Bronchus fibroblast of lung (primary cell): Measurements from ENCODE around the gene PSENEN. TPM values are rescaled to one million over a fixed set of nuclear protein-coding genes. Genes with fewer than 3 reads are reported as not detected.

Source experiments
- total RNA-seq: library from RNA; depleted of rRNA; stranded (reverse); fragments of >200 nt; gene quantifications from 2 replicates; pipeline ENCODE4 v1.2.3, GENCODE V29; 2015

Gene PSENEN
- 45.3 and 47.9 TPM in 2 replicates for total RNA-seq

GRCh38 chr19:35745328-35746086 is at the start of gene PSENEN, which contains the start of gene U2AF1L4:
PSENEN (plus strand) TSS chr19:35745651; CDS start chr19:35745931, 280 bp downstream.
U2AF1L4 (minus strand) TSS chr19:35745418; CDS start chr19:35745391, 27 bp downstream.

GRCh38 chr19:35704218-35704617 is 41.2 kb upstream of the PSENEN start, which contains the start of gene ZBTB32:
ZBTB32 (plus strand) TSS chr19:35704558; CDS start chr19:35714627, 10,069 bp downstream.

GRCh38 chr19:35717665-35718344 is 27.6 kb upstream of the PSENEN start, which contains the start of gene KMT2B:
KMT2B (plus strand) TSS chr19:35718003; CDS start chr19:35718019, 16 bp downstream.

GRCh38 chr19:35742121-35742724 is 3.2 kb upstream of the PSENEN start, which contains the start of gene IGFLR1:
IGFLR1 (minus strand) TSS chr19:35742452; CDS start chr19:35741180, 1,272 bp downstream.

GRCh38 chr19:35748106-35749020 is 2.9 kb downstream of the PSENEN start, which contains the start of gene LIN37:
LIN37 (plus strand) TSS chr19:35748576; CDS start chr19:35748725, 149 bp downstream.

GRCh38 chr19:35756377-35757230 is 11.2 kb downstream of the PSENEN start, which contains the start of gene HSPB6:
HSPB6 (minus strand) TSS chr19:35757029; CDS start chr19:35757008, 21 bp downstream.

GRCh38 chr19:35757749-35758608 is 12.5 kb downstream of the PSENEN start, which contains the start of gene PROSER3:
PROSER3 (plus strand) TSS chr19:35758176; CDS start chr19:35758216, 40 bp downstream.

GRCh38 chr19:35775298-35776101 is 30.0 kb downstream of the PSENEN start, which contains the start of gene ARHGAP33:
ARHGAP33 (plus strand) TSS chr19:35775564; CDS start chr19:35775659, 95 bp downstream.

Other genes with a start within 250 kb of the PSENEN start
- 11.3 and 13.5 TPM in 2 replicates for gene DMKN, start 232.0 kb upstream of the PSENEN start, total RNA-seq
- gene SBSN, start 217.3 kb upstream of the PSENEN start, total RNA-seq = 0.15 TPM in 1 of 2 replicates, not detected in the other
- gene GAPDHS, start 212.2 kb upstream of the PSENEN start, total RNA-seq = not detected in 2 replicates
- 102 and 106 TPM in 2 replicates for gene TMEM147, start 200.0 kb upstream of the PSENEN start, total RNA-seq
- not detected in 2 replicates for gene ATP4A, start 182.0 kb upstream of the PSENEN start, total RNA-seq
- gene PMIS2, start 159.5 kb upstream of the PSENEN start, total RNA-seq = not detected in 2 replicates
- gene HAUS5, start 132.9 kb upstream of the PSENEN start, total RNA-seq = 13.7 and 17.0 TPM in 2 replicates
- gene RBM42, start 116.6 kb upstream of the PSENEN start, total RNA-seq = 99.4 and 108 TPM in 2 replicates
- 0.89 and 1.5 TPM in 2 replicates for gene ETV2, start 103.9 kb upstream of the PSENEN start, total RNA-seq
- 752 and 847 TPM in 2 replicates for gene COX6B1, start 97.3 kb upstream of the PSENEN start, total RNA-seq
- gene UPK1A, start 79.1 kb upstream of the PSENEN start, total RNA-seq = not detected in 2 replicates
- gene ZBTB32, start 41.1 kb upstream of the PSENEN start, total RNA-seq = not detected in 2 replicates
- 9.2 and 12.0 TPM in 2 replicates for gene KMT2B, start 27.6 kb upstream of the PSENEN start, total RNA-seq
- 19.0 and 26.1 TPM in 2 replicates for gene IGFLR1, start 3.2 kb upstream of the PSENEN start, total RNA-seq
- gene U2AF1L4, start 233 bp upstream of the PSENEN start, total RNA-seq = 7.3 and 15.8 TPM in 2 replicates
- gene LIN37, start 2.9 kb downstream of the PSENEN start, total RNA-seq = 15.3 TPM in 2 replicates
- gene HSPB6, start 11.4 kb downstream of the PSENEN start, total RNA-seq = 20.1 and 22.5 TPM in 2 replicates
- gene PROSER3, start 12.5 kb downstream of the PSENEN start, total RNA-seq = 8.1 and 8.5 TPM in 2 replicates
- 6.5 and 14.1 TPM in 2 replicates for gene ARHGAP33, start 29.9 kb downstream of the PSENEN start, total RNA-seq
- gene PRODH2, start 67.2 kb downstream of the PSENEN start, total RNA-seq = not detected in 2 replicates
- not detected in 2 replicates for gene NPHS1, start 106.9 kb downstream of the PSENEN start, total RNA-seq
- under 0.01 TPM in 2 replicates for gene KIRREL2, start 111.3 kb downstream of the PSENEN start, total RNA-seq
- 2.4 and 5.9 TPM in 2 replicates for gene APLP1, start 122.9 kb downstream of the PSENEN start, total RNA-seq
- gene NFKBID, start 154.9 kb downstream of the PSENEN start, total RNA-seq = 3.0 and 3.4 TPM in 2 replicates
- not detected in 2 replicates for gene HCST, start 156.9 kb downstream of the PSENEN start, total RNA-seq
- not detected in 2 replicates for gene TYROBP, start 162.6 kb downstream of the PSENEN start, total RNA-seq
- 3.9 and 6.1 TPM in 2 replicates for gene LRFN3, start 190.7 kb downstream of the PSENEN start, total RNA-seq
- 20.0 and 20.5 TPM in 2 replicates for gene SDHAF1, start 249.5 kb downstream of the PSENEN start, total RNA-seq